Caco-2 (cell line): ENCODE data around the gene TCF7L1. TPM values are rescaled to one million over a fixed set of nuclear protein-coding genes. Genes with fewer than 3 reads are reported as not detected.

ENCODE experiments used
- BruUV-seq: library from RNA; stranded (reverse); fragments of 400-500 nt; replicated peaks from 2 replicates; lab custom pipeline; 2021; lab: Mats Ljungman, UMichigan
- CTCF ChIA-PET: fragments of 300-600 bp; sonication (Branson Sonifier 250); formaldehyde crosslinking; loops from one replicate; lab custom pipeline; 2022; ENCODE audit warnings: antibody characterized with exemption; lab: Charles Lee
- POLR2A ChIA-PET: fragments of 300-600 bp; sonication (Branson Sonifier 250); formaldehyde crosslinking; loops from one replicate; lab custom pipeline; 2022; ENCODE audit warnings: antibody characterized with exemption; lab: Charles Lee
- DNase-seq, 2 experiments: peaks; one replicate each; pipeline versions ENCODE4 v3.0.0 to v3.0.0-alpha.2; 2020 to 2022
- H3K27me3 ChIP-seq: replicated peaks from 2 replicates; pipeline ENCODE4 v1.6.0; 2011; ENCODE audit warnings: low read length; ENCODE audit not compliant: control insufficient read depth, insufficient read depth
- H3K36me3 ChIP-seq: 2 replicates; pipeline ENCODE4 v1.5.1; 2011; ENCODE audit warnings: low read length; ENCODE audit not compliant: control insufficient read depth, insufficient read depth
- H3K4me1 ChIP-seq: fragments of 250-450 bp; sonication (Bioruptor Pico); 2 replicates; pipeline ENCODE4 v1.5.1; 2020; ENCODE audit warnings: mild to moderate bottlenecking
- H3K4me3 ChIP-seq: 2 replicates; pipeline ENCODE4 v1.5.1; 2011; ENCODE audit warnings: low read depth, mild to moderate bottlenecking, control low read depth, low read length
- H3K9me3 ChIP-seq: fragments of 250-450 bp; sonication (Bioruptor Pico); 2 replicates; pipeline ENCODE4 v1.5.1; 2020; ENCODE audit warnings: mild to moderate bottlenecking, moderate library complexity
- H3K27ac Mint-ChIP-seq: one replicate; pipeline ENCODE4 v1.8.0; 2022; ENCODE audit warnings: mixed read lengths; ENCODE audit not compliant: unreplicated experiment
- H3K27me3 Mint-ChIP-seq: one replicate; pipeline ENCODE4 v1.8.0; 2022; ENCODE audit warnings: mixed read lengths; ENCODE audit not compliant: insufficient read depth, unreplicated experiment
- H3K36me3 Mint-ChIP-seq: one replicate; pipeline ENCODE4 v1.8.0; 2022; ENCODE audit warnings: mild to moderate bottlenecking, mixed read lengths; ENCODE audit not compliant: insufficient read depth, unreplicated experiment
- H3K4me1 Mint-ChIP-seq: one replicate; pipeline ENCODE4 v1.8.0; 2022; ENCODE audit warnings: low read depth, mixed read lengths; ENCODE audit not compliant: unreplicated experiment
- H3K4me3 Mint-ChIP-seq: one replicate; pipeline ENCODE4 v1.8.0; 2022; ENCODE audit warnings: mild to moderate bottlenecking, moderate library complexity, mixed read lengths; ENCODE audit not compliant: unreplicated experiment
- H3K9me3 Mint-ChIP-seq: one replicate; pipeline ENCODE4 v1.8.0; 2022; ENCODE audit warnings: mixed read lengths; ENCODE audit not compliant: unreplicated experiment
- intact Hi-C: fragments of 100-400 bp; cut with micrococcal nuclease; formaldehyde crosslinking; loops from one replicate; pipeline ENCODE4 v1.10.0; 2022; ENCODE audit not compliant: unreplicated experiment
- total RNA-seq: library from RNA; stranded (reverse); gene quantifications from 2 replicates; pipeline ENCODE4 v1.2.3, GENCODE V29; 2022
- TF ChIP-seq, protein P1 (sequence below), 2 experiments: fragments of 200-600 bp in 1 of 2; IDR thresholded peaks; 1 replicate in 1 of 2; 2 replicates in 1 of 2; pipeline versions ENCODE4 v1.5.1 to v1.8.0; 2011 to 2022; ENCODE audit warnings: antibody characterized with exemption in 1 of 2, control low read depth in 1 of 2, inconsistent platforms in 1 of 2, low read depth in 1 of 2, low read length in 1 of 2, mild to moderate bottlenecking in 1 of 2, moderate library complexity in 1 of 2; ENCODE audit not compliant: insufficient read depth in 1 of 2, severe bottlenecking in 1 of 2, unreplicated experiment in 1 of 2

The TCF7L1 gene
- total RNA-seq, 1 experiment from 2014 or later = 29.0 TPM

DNA sequence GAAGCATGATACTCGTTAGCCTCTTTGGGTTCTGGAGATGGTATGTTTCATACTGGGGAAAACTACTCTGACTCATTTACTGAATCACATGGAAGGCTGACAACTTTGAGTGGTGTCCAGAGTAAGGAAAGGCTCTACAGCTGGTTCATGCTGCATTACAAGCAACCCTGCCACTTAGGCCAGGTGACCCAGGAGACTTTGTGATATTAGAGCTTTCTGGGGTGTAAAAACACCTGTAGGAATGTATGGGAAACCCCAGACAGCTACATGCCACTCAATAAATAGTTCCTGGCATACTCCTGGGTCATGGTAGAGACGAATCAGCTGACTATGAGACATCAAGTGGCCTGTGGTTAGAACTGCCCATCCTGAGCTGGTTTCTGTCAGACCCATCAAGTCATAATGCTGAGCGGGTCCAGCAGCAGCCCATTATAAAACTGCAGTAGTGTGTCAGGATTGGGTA, 21.3 kb upstream of the TCF7L1 start:
- Mint-ChIP-seq H3K4me3 (no peak overlapping the region), H3K9me3 (no peaks in the 10 kb centered on the region), H3K27me3 (peaks cover 7% of the 10 kb centered on the region), H3K4me1 (no peaks in the 10 kb centered on the region), H3K27ac (no peak overlapping the region), H3K36me3 (no peaks in the 10 kb centered on the region)
- H3K4me1 ChIP-seq = no peaks in the 10 kb centered on the region
- H3K27me3 ChIP-seq = no peaks in the 10 kb centered on the region
- no TSS peak for BruUV-seq
- intact Hi-C loops = no loop called here
- TF ChIP-seq, protein P1, sequence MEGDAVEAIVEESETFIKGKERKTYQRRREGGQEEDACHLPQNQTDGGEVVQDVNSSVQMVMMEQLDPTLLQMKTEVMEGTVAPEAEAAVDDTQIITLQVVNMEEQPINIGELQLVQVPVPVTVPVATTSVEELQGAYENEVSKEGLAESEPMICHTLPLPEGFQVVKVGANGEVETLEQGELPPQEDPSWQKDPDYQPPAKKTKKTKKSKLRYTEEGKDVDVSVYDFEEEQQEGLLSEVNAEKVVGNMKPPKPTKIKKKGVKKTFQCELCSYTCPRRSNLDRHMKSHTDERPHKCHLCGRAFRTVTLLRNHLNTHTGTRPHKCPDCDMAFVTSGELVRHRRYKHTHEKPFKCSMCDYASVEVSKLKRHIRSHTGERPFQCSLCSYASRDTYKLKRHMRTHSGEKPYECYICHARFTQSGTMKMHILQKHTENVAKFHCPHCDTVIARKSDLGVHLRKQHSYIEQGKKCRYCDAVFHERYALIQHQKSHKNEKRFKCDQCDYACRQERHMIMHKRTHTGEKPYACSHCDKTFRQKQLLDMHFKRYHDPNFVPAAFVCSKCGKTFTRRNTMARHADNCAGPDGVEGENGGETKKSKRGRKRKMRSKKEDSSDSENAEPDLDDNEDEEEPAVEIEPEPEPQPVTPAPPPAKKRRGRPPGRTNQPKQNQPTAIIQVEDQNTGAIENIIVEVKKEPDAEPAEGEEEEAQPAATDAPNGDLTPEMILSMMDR (IDR thresholded peaks at IDR 0.05; ENCODE audit: insufficient read depth in 1 of 2, low read depth in 1 of 2, low read length in 1 of 2, severe bottlenecking in 1 of 2, unreplicated experiment in 1 of 2) = no peak
- no peaks in the 10 kb centered on the region; the same call in none of the 2 replicates for H3K9me3 ChIP-seq
- ChIA-PET CTCF (no interaction called here), POLR2A (interaction anchor here (0.5 kb wide), 1 partner anchor 215 kb away, joined by 4 read pairs; no protein-coding TSS in a partner anchor)
- no peak for DNase-seq
- H3K36me3 ChIP-seq = no peaks in the 10 kb centered on the region
- H3K4me3 ChIP-seq = no peak overlapping the region

DNA sequence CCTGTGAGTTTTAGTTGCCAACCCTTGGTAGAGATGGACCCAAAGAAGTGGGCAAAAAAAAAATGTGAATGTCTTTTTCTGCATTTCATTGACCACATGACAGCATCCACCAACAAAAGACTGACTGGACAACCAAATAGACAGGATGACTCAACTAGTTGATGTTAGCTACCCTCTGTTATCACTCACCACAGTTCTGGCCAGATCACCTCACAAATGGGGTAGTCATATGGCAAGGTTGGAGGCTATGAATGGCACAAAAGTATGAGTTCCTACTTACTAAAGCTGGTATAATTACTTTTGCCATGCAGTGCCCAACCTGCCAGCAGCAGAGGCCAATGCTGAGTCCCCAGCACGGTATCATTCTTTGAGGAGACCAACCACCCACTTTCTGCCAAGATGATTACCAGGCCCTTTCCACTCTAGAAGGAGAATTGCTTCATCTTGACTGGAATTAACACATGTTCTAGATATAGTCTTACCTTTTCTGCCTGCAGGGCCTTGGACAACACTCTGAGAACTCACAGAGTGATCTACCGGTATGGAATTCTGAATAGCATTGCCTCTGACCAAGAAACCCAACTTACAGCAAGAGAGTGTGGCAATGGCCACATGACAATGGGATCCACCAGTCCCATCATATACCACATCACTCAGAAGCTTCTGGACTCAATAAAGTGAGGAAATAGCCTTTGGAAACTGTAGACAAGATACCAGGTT, 20.1 kb upstream of the TCF7L1 start:
- DNase-seq = no peak
- intact Hi-C loops = no loop called here
- no peaks in the 10 kb centered on the region for H3K27me3 ChIP-seq
- no peaks in the 10 kb centered on the region for H3K4me1 Mint-ChIP-seq
- H3K9me3 Mint-ChIP-seq = no peaks in the 10 kb centered on the region
- H3K4me3 ChIP-seq = no peak overlapping the region
- no peak overlapping the region for H3K4me3 Mint-ChIP-seq
- TF ChIP-seq, protein P1 (IDR thresholded peaks at IDR 0.05; ENCODE audit: insufficient read depth in 1 of 2, low read depth in 1 of 2, low read length in 1 of 2, severe bottlenecking in 1 of 2, unreplicated experiment in 1 of 2) = no peak
- no peaks in the 10 kb centered on the region for H3K4me1 ChIP-seq
- CTCF ChIA-PET = no interaction called here
- POLR2A ChIA-PET = no interaction called here
- no peaks in the 10 kb centered on the region for H3K36me3 ChIP-seq
- no TSS peak for BruUV-seq
- H3K9me3 ChIP-seq = no peaks in the 10 kb centered on the region; the same call in none of the 2 replicates
- peaks cover 3% of the 10 kb centered on the region for H3K27me3 Mint-ChIP-seq
- H3K27ac Mint-ChIP-seq = no peak overlapping the region
- no peaks in the 10 kb centered on the region for H3K36me3 Mint-ChIP-seq

DNA sequence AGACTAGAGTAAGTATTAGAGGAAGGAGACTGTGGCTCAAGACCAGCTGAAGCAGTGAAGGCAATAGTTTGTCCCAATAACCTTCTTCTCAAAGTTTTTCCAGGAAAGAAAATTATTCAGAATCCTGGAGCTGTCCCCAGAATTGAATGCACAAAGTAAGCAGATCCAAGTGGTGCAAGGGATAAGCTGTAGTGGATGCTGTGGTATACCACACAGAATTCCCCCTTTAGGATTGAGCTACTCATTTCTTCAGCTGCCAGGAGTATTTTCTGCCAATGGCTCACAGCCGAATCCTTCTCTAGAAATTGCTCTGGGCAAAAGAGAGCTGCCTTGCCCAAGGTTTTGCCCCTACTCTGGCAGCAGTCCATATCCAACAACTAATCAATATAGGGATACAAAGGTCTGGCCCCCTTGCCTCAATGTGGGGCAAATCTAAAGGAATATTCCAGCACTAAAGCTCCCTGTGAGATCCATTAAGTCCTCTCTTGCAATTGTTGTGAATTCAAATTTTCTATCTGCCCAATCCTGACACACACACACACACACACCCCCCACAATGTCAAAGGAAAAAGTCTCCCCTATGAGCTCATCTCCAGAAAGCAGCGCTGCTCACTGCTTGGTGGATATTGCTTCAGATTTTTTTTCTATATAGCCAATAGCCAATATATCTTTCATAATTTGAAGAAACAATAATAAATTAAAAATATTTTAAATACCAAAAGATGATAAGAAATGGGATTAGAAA, 18.4 kb upstream of the TCF7L1 start:
- TF ChIP-seq, protein P1 (IDR thresholded peaks at IDR 0.05; ENCODE audit: insufficient read depth in 1 of 2, low read depth in 1 of 2, low read length in 1 of 2, severe bottlenecking in 1 of 2, unreplicated experiment in 1 of 2) = no peak
- intact Hi-C loops = no loop called here
- Histone ChIP-seq H3K4me3 (no peak overlapping the region), H3K9me3 (no peaks in the 10 kb centered on the region; the same call in none of the 2 replicates), H3K4me1 (no peaks in the 10 kb centered on the region), H3K27me3 (no peaks in the 10 kb centered on the region), H3K36me3 (no peaks in the 10 kb centered on the region)
- no peaks in the 10 kb centered on the region for H3K4me1 Mint-ChIP-seq
- H3K27me3 Mint-ChIP-seq = peaks cover 3% of the 10 kb centered on the region
- BruUV-seq = no TSS peak
- no peak overlapping the region for H3K27ac Mint-ChIP-seq
- ChIA-PET CTCF (no interaction called here), POLR2A (no interaction called here)
- H3K36me3 Mint-ChIP-seq = no peaks in the 10 kb centered on the region
- no peak for DNase-seq
- H3K4me3 Mint-ChIP-seq = no peak overlapping the region
- H3K9me3 Mint-ChIP-seq = no peaks in the 10 kb centered on the region
